GM21576 (cell line): ENCODE measurements around the gene BTN2A1.
A peak's percentile ranks its signal among the peaks of the same experiment; 100 is the strongest.
"Not testable (repeated sequence)": the region's sequence is repeated elsewhere in the genome, so short reads cannot be mapped to it uniquely, and the experiment has no call there.

ENCODE experiments used
- ATAC-seq: cut with Tn5 transposase; IDR thresholded peaks from one replicate; pipeline ENCODE4 v1.9.1; 2021; ENCODE audit warnings: mild to moderate bottlenecking, moderate library complexity; ENCODE audit not compliant: unreplicated experiment

The BTN2A1 gene

DNA sequence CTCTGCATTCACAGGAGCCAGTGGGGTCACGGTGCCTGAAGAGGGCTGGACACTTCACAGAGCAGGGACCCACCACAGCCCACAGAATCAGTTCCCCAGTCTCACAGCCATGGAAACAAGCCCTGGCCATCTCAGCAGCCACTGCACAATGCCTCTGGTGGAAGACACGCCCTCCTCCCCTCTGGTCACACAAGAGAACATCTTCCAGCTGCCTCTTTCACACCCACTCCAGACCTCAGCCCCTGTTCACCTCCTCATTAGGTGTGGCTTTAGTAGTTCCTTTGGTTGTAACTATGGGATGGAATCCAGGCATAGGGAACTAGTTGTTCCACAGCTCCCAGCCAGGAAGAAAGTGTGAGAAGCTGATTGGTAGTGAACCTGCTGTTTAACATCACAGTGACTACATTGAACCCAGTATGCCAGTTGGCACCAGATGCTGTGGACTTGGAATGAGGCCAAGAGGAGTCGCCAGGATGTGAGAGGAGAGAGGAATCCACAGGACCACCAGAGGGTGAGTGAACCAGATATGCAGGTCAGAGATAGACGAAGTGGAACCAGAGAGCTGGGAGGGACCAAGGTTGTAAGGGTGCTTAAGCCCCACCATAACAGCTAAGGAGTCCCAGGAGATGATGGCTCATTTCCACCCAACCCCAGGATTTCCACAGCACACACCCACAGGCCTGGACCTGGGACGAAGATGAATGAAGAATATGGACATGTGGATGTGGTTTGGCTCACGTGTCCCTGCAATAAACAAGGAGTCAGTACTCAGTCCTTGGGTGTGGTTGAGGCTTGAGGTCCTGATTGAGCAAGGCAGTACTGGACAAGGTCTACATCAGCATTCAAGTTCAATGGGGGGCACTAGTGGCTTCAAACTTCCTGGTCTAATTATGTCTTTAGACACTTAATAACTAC, 26.2 kb upstream of the BTN2A1 start:
- no peak for ATAC-seq

DNA sequence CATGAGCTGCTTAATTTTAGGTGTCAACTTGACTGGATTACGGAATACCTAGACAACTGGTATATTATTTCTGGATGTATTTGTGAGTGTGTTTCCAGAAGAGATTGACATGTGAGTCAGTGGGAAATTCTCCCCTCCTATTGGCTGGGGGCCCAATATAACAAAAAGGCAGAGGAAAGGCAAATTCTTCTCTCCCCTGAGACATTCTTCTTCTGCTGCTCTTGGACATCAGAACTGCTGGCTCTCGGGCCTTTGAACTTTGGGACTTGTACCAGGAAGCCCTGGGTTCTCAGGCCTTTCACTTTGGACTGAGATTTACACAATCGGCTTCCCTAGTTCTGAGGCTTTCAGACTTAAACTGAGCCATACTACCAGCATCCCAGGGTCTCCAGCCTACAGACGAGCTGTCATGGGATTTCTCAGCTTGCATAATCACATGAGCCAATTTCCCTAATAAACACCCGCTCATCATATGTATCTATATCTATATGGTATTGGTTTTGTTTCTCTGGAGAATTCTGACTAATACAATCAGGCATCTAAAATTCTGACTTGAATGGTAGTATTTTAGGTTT, 25.0 kb upstream of the BTN2A1 start:
- ATAC-seq = no peak

DNA sequence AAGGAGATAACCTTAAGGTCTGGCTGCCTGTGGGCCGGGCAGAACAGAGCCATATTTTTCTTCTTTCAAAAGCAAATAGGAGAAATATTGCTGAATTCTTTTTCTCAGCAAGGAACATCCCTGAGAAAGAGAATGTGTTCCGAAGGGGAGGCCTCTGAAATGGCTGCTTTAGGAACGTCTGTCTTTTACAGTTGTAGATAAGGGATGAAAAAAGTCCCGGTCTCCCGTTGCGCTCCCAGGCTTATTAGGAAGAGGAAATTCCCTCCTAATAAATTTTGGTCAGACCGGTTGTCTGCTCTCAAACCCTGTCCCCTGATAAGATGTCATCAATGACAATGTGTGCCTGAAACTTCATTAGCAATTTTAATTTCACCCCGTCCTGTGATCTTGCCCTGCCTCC, 24.1 kb upstream of the BTN2A1 start:
- not testable (repeated sequence) for ATAC-seq

DNA sequence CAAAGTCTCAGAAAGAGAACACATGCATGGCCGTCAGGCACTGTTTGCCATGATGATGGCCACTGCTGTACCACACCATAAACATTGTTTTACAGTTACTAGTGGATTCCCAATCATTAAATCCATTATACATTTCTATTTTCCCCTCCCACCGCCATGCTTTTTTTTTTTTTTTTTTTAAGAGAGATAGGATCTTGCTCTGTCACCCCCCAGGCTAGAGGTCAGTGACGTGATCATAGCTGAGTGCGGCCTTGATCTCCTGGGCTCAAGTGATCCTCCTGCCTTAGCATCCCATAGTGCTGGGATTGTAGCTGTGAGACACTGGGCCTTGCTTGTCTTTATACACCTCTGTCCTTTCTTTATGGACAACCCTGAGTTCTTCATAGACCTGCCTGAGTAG, 21.7 kb upstream of the BTN2A1 start:
- no peak for ATAC-seq

DNA sequence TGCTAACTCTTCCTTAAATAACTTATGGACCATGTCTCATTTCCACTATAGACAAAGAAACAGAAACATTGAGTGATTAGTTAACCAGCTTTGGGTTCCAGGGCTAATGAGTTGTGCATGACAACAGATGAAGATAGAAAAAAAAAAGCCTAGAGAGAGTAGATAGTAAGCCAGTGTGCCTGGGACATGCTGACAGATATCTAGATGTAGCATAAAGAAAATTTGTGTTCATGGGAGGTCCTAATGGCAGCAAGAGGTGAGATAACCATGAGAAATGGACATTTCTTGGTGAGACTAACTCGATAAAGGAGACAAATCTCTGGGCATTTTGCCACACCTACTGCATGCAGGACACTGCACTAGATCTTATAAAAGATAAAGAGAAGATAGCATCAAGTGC, 20.2 kb upstream of the BTN2A1 start:
- ATAC-seq = no peak

DNA sequence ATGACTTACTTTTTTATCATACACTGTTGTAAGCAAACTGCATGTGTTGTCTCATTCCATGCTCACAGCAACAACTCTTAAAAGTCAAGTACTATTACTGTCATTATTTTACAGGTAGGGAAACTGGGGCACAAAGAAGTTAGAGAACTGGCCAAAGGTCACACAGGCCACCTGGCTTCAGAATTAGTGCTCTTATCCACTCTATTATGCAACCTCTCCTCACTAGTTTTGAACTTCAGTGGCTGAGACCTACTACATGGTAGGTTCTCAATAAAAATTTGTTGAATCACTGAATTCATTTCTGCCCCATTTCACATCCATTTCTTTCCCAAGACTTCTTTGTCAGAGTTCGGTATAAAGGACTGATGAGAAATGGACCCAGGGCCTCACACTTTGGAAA, 19.8 kb upstream of the BTN2A1 start:
- ATAC-seq = no peak

DNA sequence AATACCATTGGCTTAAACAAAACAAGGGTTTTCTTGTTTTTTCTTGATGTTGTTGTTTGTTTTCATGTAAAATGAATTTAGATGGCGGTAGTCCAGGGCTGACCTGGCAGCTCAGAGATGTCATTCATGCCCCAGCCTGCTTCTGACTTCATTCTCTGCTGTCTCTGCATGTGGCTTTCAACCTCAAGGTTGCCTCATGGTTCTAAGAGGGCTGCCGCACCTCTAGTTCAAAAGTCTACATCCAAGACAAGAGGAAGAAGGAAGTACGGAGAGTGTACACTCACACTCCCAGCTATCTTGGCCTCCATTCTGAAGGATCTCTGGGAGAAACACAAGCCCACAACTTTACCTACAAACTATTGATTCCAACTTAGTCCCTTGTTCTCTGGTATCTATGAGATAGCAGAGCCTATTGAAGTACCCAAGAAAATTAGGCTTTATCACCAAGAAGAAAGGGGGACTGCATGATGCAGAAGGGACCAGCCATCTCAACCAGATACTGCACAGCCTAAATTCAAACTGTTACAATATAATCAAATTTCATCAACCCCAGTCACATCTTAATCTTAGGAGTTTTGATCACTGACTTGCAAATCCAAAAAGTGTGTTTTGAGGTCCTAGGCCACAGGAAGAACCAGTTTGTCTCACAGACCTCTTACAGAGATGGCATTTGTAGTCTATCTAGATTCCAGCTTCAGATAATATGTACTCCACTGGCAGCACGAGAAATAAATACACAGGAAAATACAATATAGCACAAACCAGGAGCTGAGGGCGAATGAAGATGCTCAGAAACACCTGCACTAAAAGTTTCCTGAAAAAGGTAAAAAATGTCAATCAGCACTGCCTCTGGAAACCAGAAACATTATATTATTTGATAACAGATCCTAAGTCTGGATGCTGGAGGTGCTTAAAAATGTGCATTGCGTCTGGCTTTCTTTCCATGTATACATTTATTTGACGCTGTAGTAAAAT, 18.3 kb upstream of the BTN2A1 start:
- ATAC-seq = no peak

DNA sequence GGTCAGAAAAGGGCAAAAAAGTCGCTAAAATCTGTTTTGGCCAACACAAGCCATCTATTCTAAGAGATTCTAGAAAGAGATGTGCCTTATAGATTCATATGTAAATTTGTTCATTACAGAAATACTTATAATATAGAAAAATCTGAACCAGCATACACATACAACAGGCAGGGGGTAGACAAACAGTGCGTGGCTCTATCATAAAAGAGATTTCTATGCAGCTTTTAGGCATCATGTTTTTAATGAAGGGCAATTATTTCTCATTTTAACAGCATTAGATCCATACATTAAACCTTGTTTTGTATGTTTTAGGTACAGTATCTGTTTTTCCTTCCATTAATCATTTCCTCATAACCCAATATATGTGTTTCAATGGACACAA, 16.8 kb upstream of the BTN2A1 start:
- ATAC-seq = no peak

DNA sequence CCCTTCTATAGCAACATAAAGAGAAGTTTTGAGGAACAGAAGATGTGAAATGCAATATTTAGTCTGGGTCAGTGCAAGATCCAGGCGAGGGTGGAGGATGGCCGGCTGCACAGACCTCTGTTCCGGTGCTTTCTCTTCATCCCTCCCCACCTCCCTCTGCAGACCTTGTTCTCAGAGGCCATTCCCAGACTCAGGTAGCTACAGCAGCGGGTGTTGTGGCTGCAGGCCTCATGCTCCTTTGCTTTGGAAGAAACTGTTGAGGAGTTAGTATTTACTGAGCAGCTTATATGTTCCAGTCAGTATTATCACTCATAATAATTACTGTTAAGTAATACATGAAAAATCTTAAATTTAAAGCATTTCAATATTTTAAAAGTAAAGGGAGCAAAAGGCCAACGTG, 15.8 kb upstream of the BTN2A1 start:
- no peak for ATAC-seq

DNA sequence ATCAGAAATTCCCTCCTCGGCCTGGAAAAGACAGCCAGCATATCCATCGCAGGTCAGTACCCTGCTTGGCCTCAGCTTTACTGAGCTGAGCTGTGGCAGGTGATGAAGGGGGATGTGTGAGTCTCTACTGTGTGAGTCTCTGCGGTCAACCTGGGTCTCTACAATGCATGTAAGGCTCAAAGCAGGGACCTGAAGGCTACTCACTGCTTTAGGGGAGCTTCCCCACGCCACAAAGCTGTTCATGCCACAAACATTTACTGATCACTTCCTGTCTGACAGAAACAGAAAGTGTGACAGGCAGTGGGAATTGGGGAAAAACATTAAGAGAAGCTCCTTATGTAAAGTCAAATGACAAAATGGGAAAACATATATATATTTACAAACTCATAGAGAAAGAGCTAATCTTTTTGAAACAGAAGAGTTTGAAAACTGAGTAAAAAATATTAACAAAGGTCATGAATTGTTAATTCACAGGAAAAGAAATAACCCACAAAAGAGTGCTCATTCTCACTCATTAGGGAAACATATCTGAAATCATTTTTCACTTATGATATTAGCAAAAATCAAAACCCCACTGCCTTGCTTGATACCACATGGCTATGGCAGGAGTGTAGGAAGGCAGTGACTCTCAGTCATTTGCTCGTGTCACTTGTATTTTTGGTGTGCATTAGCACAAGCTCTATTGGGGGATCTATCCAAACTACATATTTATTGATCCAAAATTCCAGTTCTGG, 11.7 kb upstream of the BTN2A1 start:
- ATAC-seq = peak; percentile 78

DNA sequence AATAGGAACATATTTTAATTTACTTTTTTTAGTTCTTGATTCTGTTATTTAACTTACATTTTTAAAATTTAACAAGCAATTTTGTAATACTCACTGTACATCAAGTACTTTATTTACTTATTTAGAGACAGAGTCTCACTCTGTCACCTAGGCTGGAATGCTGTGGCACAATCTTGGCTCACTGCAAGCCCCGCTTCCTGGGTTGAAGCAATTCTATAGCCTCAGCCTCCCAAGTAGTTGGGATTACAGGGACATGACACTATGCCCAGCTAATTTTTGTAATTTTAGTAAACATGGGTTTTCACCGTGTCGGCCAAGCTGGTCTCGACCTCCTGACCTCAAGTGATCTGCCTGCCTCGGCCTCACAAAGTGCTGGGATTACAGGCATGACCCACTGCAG, 10.5 kb upstream of the BTN2A1 start:
- no peak for ATAC-seq

DNA sequence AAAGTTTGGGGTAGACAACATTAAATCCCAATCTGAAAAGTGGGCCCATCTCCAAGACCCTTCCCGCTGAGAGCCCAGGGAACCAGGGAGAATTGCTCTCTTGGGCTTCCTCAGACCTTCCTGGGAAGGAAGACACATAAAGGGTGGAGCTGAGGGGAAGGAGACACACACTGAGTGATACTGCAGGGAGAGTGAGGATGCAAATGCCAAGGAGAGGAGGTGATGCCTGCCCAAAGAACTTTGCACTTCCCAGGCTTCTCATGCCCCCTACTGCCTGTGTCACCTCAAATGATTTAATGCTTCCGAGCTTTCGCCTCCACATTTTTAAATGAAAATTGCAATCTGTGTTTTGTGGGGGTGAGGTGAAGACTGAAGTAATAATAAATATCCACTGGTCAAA, 7.5 kb upstream of the BTN2A1 start:
- no peak for ATAC-seq

DNA sequence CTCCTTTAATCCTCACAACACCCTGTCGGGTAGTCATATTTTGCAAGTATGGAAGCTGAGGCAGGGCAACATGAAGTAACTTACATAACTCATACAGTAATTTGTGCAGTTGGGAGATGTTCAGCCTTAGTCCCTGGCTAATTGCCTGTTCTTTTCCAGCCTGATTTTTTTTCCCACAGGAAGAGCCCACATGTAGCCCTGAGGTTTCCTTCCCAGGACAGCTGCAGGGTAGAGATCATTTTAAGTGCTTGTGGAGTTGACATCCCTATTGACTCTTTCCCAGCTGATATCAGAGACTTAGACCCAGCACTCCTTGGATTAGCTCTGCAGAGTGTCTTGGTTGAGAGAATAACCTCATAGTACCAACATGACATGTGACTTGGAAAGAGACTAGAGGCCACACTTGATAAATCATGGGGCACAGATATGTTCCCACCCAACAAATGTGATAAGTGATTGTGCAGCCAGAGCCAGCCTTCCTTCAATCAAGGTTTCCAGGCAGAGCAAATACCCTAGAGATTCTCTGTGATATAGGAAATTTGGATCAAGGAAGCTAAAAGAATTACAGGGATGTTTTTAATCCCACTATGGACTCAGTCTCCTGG, 5.0 kb upstream of the BTN2A1 start:
- no peak for ATAC-seq

DNA sequence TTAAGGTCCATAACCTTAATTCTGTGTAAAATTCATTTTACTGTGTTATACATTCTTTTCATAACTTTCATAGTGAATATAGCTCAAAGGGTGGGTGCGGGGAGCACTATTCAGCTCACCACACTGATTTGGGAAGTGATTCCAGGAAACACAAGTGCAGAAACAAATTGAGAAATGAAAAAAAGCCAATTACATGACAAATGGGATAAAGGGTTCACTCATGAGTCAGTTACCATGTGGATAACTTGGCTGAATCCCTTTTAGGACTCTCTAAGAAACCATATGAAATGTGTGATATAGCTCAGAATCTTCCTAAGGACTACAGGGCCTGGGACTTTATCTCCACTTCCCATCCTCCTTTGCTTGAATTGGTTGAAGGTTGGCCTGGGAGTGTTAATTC, 3.1 kb upstream of the BTN2A1 start:
- no peak for ATAC-seq

DNA sequence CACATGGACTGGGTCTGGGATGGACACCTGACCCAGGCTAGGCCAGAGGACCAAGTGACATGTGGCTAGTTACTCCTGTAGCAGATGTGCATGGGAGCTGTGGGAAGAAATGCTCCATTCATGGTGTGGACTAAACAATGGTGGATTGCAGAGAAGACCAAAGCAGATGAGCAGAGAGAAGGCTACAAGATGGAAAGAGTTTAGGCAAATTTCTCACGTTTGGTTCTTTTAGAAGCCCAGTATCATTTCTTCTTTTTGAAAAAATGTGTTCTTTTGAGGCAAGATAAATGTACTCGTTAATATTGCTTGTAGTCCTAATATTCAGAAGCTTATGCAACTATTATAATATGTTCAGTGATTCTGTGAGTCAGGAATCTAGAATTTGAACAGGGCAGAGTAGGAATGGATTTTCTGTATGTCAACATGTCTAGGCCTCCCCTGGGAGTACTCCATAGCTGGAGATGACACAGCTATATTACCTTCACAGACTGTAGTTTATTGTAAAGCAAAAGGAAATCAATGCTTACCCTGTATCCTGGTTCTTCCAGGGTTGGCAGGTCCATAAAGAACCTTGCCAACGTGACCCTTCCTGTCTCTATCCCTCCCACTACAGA, 2.3 kb upstream of the BTN2A1 start:
- ATAC-seq = no peak

DNA sequence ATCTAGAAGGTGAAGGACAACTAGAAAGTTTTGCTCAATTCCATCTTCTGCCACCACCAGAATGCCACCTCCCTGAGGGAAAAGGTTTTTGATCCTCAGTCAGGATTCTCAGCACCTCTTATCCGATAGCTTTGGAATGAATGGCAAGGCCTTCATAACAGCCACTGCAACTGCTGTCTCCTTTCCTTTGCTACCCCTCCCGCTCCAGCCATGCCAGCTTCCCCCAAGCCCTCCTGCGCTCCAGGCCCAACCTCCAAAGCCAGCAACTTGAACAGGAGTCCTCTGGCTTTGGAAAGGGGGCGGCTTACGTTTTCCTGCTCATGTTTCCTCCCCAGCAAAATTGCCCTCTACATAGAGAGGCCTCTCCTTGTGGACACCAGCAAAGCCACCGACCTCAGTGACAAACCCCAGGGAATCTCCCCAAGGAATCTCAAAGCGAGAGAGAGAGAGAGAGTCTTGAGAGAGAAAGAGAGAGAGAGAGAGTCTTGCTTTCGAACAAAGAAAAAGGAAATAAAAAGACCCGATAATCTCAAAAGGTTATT, 420 bp upstream of the BTN2A1 start:
- peak; percentile 21 for ATAC-seq

DNA sequence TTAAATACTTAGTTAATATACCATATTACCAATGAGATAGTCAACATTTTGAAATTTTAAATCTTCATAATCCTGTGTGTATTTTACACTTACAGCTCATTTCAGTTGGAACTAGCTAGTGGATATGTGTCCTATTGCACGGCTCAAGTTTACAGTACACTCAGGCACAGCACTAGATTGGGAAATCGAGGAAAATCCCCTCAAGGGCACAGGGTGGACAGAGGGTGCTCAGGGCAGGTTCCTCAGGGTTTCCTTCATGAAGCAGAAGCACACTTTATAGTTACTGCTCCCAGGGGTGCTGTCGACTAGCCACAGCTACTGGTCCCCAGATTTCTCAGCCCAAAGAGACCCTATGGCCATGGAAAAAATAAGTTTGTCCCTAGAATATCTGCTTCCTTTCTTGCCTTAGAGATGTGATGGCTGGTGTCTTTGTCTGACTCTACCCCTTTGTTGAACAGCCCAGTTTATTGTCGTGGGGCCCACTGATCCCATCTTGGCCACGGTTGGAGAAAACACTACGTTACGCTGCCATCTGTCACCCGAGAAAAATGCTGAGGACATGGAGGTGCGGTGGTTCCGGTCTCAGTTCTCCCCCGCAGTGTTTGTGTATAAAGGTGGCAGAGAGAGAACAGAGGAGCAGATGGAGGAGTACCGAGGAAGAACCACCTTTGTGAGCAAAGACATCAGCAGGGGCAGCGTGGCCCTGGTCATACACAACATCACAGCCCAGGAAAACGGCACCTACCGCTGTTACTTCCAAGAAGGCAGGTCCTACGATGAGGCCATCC, 1.5 kb downstream of the BTN2A1 start:
- no peak for ATAC-seq

DNA sequence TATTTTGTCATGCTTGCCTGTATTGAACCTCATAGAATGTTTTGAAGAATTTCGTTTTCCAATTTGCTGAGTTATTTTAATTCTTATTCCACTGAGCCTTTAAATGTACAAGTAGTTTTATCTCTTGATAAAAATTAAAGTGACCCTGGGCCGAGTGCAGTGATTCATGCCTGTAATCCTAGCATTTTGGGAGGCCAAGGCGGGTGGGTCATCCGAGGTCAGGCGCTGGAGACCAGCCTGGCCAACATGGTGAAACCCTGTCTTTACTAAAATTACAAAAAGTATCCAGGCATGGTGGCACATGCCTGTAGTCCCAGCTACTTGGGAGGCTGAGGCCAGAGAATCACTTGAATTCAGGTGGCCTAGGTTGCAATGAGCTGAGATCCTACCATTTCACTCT, 3.6 kb downstream of the BTN2A1 start:
- ATAC-seq = not testable (repeated sequence)

DNA sequence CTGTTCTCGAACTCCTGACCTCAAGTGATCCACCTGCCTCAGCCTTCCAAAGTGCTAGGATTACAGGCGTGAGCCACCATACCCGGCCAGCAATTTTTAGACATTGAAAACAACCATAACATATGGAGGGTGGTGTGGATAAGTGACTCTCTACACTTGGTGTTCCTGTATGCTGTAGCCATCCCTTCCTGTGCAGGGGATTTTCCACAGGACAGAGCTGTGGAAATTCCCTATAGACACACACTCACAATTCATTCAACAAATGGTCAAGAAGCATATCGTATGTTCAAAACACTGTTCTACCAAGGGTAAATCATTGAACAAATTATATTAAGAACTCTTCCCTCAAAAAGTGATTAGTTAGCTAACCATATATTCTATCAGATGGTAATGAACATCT, 6.3 kb downstream of the BTN2A1 start:
- ATAC-seq = no peak
